HS-27A (cell line): Measurements from ENCODE around the gene ROR1.

ENCODE experiments used
- DNase-seq: peaks from one replicate; pipeline ENCODE4 v3.0.0-alpha.2; 2012; ENCODE audit warnings: low read depth, missing footprints

ROR1 gene

DNA sequence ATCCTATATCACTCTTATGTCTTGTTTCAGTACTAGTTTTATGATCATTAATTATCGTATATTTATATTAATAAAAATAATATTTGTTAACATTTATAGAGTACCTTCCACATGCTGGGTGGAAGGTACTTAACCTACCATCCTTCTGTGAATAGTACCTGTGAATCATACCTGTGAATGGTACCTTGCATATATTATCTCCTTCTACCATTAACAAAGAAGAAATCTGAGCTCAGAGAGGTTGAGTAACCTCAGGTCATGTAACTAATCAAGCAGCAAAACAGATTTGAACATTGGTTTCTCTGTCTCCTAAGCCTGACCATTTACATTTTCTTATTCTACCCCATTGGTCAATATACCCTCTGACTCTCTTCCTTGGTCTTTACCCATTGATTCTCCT lies 255.2 kb downstream of the ROR1 start:
- DNase-seq: no peak

DNA sequence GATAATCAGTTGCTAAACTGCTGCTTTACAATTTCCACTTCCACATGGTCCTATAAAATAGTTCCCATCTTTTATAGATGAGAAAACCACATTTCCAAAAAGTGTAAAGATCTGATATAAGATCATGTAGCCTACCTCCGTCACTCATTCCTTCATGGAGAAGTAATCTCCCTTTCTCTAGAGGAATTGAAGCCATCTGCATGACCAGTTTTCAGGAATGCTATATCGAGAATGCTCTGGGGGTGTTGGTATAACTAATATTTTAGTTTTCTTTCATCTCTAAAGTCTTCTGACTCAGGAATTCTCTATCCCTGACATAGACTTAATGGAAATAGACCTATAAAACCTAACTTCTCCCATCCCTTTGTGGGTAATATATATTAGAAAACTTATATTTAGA lies 256.6 kb downstream of the ROR1 start:
- DNase-seq: no peak

DNA sequence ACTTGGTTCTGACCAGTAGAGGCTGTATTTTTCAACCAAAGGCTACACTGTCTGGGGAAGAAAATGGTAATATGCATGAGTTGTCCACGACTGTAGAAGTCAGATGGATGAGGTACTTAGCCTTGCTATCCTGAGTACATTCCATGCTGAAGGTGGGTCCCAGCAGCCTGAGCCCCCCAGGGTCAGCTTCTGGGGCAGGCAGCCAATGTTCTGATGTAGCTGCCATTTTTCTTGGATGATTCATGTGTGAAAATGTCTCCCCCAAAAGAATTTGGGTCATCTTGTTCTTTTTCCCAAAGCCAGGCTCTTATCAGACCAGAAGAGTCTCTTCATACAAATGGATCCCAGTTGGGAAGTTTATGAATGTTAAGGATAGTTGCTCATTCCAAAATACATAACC lies 257.4 kb downstream of the ROR1 start:
- peak; percentile 63 for DNase-seq

DNA sequence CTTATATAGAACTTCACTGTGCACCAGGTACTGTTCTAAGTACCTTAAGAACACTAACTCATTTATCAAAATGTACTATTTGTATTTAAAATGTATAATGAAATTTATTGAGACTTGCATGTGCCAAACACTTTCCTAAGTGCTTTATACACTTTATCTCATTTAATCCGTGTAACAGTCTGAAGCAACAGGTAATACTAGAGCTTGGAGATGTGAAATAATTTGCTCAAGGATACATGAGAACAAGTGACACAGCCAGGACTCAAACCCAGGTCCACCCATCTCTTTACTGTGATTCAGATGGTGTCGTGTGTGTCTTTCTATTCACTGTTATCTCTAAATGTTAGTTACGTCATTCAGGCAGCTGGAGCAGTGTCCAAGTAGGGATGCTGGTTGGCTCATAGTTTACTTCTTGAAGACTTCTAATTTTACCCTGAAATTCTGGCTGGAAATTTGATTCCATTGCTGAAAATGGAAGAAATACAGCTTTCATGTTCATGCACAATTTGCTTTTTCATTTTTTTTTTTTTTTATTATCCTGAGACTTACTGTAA lies 259.9 kb downstream of the ROR1 start:
- no peak for DNase-seq

DNA sequence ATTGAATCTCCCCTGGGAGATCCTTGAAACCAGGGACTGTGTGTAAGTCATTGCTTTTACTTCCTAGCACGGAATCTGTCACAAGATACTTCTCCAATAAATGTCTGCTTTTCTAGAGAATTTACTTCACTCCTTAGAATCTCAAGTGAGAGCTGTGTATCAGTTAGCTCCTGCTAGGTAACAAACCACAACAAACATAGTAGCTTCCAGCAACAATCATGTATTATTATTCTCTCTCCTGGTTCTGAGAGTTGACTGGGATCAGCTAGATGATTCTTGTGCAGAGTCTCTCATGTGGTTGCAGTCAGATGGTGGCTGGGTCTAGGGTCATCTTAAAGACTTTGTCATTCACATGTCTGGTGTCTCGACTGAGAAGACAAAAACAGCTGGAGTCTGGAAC lies 262.7 kb downstream of the ROR1 start:
- DNase-seq: no peak

DNA sequence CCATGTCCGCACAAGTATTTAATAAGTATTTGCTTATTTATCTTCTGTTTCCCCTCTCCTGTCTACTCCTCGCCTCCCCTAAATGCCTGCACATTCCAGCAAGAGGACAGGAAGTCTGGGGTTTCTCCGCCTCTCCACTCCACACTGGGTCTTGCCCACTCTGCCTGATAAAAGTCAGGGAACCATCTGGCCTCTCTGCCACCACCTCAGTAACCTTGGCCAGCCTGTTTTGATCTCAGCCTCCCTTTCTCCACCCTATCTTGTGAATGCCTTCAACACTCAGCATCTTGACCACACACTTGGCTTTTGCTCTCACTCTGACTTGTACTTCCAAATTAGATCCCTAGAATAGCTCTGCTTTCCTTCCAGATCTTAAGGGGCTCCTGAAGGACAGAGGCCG lies 264.3 kb downstream of the ROR1 start:
- DNase-seq: no peak

DNA sequence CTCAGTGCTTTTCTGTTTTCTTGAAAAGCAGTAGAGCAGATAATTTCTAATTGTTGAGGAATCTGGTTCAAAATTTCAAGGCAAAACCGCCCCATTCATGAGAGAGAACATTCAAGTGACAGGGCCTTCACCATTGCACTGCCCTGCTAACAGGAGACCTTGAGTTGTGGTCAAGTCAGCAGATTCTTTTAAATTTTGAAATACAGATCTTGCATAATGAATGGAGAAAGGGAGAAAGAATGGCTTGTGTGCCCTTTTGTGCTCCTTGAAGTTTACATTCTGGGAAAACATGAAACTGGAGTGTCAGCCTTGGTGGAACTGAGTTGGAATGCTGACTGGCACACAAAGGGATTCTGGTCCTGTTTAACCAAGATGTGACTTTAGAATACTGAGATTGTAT lies 265.1 kb downstream of the ROR1 start:
- no peak for DNase-seq

DNA sequence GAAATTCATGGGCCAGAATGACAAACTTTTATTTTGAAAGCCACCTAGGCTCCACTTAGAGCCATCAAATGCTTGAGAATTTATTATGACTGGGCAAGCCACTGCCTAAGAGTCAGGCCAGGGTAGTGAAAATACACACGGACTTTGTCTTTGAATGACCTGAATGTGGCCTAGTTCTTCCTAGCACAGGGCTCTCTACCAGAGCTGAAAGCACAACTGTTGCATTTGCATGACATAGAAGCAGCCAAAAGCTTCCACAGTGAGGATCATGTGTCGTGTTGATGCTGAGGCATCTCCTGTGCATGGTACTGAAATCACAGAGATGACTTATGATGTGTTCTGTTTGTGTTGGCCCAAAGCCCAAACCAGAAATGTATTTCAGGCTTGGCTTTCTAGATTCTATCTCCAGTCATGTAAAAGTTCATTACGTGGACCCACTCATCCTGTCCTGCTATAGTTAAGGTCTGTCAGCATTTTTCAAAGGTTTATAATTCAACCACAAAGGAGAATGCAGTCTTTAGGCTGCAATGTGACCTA lies 265.6 kb downstream of the ROR1 start:
- peak; percentile 99 for DNase-seq

DNA sequence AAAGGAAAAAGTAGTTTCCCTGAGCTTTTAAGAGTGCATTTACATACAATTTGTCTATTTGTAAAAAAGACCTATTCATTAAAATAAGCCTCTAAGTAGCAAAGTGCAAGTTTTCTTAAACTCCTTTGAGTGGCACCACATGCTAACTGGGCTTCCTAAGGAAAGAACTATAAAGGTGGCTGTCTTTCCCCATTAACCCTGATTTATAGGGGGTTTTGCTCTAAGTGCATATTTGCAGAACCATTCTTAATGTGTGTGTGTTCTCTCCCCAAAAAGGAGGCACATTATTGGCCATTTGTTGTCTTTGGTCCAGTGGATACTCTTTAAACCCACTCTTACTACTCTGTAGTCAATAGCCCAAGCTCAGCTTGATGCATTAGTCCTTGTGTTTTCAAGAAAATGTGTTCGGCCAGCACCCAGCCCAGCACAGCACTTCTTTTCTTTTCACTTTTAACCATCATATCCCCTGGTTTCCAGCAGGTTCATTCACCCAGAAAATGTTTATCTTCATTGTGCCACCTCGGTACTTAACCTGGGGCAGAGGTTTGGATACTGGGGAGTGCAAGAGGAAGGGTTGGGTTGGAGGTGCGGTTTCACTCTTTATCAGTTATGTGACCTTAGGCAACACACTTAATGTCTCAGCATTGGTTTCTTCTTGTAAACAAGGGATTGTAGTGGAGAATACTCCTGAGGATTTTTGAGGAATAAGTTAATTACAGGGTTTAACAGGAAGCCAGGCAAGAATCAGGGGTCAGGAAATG lies 267.7 kb downstream of the ROR1 start:
- DNase-seq: no peak

DNA sequence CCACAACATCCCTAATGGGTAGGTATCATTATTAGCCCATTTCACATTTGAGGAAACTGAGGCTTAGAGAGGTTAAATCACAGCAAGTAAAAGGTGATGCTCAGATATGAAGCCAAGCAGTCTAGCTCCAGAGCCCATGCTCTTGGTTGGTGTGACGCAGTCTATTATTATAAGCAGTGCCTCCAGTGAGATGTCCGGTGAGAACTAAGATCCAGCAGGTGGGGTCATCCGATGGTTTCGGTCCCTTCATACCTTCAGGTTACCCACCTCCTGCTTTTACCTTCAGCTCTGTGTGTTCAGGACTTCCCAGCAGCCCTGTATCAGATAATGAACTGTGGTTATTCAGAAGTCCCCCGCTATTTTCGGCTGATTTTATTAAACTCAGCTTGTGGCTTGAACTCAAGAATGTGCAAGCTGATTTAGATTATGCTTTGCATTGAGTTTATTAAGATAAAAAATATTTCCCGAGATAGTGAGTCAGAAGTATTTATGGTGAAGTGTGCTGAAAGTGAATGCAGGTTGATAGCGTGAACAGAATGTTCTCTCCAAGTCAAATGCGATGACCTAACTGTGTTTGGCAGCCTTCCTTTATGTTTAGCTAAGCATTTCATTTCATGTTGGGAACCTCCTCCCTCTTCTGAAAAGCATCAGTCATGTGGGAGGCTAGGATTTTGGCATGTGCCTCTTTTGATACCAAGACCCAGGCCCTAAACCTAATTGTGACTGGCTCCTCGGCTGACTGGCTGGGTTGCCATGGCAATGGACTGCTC lies 268.7 kb downstream of the ROR1 start:
- DNase-seq: peak; percentile 95

DNA sequence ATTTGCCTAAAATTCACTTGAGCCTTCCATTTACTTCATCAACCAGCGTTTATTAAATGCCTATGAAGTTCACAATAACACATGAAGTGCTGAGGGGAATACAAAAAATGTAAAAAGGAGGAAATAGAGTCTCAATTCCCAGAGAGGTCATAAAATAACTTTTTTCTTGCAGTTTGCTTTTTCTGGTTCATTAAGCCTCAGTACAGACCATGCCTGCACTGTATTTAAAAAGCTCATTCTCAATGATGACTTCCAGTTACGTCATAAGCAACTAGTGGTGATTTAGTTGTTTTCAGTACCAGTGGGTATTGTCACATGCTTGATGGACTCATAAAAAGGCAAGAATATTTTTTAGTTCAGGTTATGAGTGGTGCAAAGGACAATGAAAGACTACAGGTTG lies 269.5 kb downstream of the ROR1 start:
- no peak for DNase-seq

DNA sequence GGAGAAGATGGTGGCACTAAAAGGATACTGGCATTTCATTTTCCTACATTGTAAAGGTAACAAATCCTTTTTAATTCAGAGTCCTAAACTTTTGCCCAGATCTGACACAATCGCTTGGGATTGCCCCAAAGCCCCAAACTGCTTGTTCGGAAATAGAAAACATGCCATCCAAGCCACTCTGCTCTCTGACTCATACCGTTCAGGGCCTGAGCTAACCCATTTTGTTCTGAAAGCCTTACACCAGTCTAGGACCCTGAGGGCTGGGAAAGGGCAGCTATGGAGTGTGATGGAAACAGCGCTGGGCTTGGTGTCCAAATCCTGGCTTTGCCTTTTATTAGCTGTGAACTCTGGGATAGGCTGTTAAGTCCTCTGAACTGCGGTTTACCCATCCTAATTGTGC lies 270.2 kb downstream of the ROR1 start:
- DNase-seq: peak; percentile 91

DNA sequence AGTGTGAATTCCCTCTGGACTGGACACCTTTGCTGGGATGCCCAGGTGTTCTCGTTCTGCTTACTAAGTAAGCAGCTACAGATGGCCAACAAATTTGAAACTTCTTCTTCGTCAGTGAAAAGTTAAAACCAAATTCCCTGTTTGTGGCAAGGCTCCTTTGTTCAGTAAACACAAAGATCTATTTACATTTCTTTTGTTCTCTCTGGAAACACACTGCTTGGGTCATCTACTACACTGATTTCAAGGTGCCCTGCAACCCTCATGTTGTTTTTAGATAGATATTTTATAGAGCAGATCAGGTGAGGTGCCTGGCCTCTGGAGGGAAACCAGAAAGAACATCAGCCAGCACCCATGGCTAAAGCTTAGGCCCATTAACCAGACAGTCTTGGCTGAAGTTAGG lies 272.4 kb downstream of the ROR1 start:
- DNase-seq: no peak

DNA sequence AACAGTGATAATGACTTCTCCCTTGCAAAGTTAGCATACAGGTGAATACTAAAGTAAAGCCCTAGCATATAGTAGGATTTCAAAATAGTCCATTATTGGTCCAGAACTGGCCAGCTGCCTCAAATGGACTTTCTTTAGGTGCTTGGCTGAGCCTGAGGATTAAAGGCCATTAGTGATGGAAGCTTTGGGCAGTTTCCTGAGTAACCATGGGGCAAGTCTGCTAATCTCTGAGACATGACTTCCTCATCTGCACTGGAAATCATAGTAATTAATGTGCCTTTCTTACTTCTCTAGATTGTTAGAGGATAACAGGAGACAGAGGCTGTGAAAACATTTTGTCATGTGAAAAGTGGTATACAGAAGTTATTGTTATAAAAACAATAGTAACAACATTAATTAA lies 273.1 kb downstream of the ROR1 start:
- DNase-seq: no peak

DNA sequence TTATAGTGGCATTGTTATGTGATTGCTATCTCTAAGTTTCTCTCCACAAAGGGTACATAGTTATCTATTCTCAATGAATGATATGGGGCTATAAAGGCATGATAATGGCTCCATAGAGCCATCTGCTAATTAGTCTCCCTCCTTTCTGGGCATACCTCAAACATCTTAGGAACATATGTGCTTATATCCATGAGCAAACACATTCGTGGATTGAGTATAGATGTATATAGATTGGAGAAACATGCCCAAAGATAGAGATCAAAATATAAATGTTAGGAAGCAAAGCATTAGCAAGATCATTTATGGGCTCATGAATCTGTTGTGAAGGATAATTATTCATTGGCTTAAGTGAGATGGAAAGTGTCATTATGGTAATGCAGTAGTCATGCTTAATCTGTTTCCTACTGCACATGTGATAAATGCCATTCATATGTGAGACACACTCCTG lies 273.8 kb downstream of the ROR1 start:
- DNase-seq: no peak

DNA sequence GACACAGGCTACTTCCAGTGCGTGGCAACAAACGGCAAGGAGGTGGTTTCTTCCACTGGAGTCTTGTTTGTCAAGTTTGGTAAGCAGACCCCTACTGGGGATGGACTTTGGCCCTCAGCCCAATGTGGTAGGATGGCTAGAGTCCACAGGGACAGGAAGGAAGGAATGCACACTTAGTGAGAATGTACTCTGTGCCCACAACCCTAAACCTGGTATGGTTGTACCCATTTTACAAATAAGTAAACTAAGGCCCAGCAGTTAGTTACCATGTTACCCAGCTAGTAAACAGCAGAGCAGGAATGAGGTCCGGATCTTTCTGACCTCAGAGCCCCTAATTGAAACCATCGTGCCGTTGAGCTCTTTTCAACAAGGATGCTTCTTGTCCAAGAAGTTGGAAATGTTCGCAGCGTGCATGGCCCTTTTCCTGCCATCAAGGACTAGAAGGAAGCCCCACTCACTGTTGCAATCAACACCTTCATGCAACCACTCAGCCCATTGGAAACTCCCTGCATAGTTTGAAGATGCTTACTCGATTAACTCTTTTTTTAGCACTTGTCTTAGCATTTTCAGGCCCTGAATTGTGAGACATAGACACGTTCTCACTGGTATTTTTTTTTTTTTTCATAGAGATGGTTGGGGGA lies 276.2 kb downstream of the ROR1 start:
- DNase-seq: no peak

DNA sequence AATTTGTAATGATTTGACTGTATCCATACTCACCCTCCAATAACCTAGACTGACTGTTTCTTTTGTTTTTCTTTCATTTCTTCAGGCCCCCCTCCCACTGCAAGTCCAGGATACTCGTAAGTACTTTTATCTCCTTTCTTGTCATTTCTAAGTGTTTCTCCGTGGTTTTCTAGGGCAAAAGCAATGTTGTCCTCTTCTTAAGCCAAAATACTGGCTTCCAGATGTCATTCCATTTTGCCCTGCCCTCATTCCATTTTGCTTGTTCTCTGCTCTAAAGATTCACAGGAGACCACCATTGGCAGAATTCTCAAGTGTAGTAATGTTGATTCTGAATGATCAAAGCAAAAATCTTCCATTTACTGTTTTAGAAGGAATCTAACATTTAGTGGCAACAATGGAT lies 276.8 kb downstream of the ROR1 start:
- DNase-seq: no peak

DNA sequence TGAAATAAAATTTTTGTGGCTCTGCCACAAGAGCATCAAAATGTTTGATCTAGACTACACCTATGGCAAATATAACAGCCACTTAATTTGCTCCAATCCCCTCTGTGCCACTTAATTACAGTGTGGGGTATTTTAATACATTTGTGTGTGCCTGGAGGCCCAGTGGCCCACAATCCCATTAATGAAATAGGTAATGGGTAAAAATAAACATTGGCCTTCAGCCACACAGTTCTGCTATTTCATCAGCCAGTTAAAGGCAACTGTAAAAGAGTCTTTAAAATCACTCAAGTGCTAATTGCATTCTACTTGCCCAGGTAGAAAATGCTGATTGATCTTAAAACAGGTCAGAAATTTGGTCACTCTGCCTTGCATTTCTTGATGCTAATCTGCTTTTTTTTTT lies 278.0 kb downstream of the ROR1 start:
- DNase-seq: no peak

DNA sequence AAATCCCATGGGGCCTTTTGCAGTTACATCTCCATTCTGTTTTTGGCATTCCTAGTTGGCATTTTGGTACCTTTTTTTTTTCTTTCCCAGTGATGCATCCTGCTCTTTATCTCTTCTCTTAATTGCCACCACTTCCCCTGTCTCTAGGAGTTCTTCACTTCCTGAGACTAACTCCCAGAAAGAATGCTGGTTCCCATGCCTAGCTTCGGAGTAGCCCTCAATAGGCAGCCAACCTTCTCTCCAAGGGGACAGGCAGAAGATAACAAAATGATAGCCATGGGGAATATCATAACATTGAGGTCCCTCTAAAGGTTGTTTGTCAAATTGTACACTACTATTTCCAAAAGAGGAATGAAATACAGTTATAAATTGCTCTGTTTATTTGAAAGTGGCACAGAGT lies 279.0 kb downstream of the ROR1 start:
- no peak for DNase-seq

DNA sequence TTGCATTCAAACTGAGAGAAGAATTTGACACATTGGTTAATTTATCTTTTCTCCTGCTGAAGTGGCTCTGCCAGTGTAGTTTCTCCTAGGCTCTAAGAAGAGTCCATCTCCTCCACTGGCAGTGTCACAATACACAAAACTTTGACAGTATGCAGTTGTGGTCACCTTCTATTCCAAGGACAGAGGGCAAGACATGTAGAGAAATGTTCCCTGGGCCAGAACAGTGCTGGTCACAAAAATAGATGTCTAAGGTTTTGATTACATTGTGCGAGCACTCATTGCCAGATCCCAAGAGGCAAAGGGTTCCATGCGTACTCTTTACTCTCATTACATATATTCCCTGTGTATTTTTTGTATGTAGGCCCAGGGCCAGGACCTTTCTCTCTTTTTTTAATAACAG lies 281.5 kb downstream of the ROR1 start:
- DNase-seq: no peak

DNA sequence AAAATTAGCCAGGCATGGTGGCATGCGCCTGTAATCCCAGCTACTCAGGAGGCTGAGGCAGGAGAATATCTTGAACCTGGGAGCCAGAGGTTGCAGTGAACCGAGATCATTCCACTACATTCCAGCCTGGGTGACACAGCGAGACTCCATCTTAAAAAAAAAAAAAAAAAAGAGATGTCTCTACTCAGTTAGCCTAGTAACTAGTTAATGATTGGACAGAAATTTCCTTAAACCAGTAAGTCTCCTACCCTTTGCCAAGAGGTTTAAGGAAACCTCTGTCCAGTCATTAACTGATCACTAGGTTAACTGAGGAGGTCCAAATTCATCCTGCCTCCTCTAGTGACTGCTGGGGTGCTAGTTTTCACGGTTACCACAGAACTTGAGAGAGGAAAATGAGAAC lies 285.7 kb downstream of the ROR1 start:
- DNase-seq: no peak

DNA sequence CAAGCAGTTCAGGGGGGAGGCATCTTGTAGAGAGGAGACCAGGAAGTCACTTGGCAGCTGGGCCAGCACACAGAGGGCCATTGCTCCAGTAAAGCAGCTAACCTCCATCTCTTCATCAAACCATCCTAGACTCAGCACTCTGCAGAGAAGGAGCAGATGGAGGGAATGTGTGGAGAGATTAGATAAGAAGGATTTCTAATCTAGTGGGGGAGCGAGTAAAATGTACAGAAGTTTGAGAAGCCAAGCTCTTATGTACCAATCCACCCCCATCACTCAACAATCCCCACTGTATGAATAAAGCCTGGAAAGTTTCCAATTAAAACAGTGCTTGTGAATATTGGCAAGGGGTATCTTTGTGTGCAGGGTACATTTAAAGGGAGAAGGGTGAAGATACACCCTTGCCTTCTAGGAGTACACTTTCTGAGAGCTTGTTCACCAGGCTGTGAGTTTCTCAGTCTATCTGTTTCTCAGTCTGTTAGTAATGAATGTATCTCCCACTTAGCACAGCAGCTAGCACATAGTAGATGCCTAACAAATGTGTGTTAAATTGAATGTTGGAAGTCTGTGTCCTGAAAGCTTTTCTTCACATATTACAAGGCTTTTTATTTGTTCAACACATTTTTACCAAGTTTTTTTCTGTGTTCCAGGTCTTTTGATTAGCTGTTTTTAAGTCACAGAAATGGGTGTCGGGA lies 286.9 kb downstream of the ROR1 start:
- no peak for DNase-seq
